HL-60/S4 (cell line): ENCODE data around the gene GPSM1.

Experiments
- in situ Hi-C: fragments of 300-500 bp; cut with MboI; formaldehyde crosslinking; loops from 2 replicates; pipeline ENCODE4 v1.14.3; 2022; ENCODE audit warnings: low sequenced_read_pairs

GPSM1 gene

GRCh38 chr9:136389396-136389795 is 62.1 kb downstream of the GPSM1 start:
- in situ Hi-C loops: no loop called here

GRCh38 chr9:136391737-136392537 is 64.6 kb downstream of the GPSM1 start:
- in situ Hi-C loops: no loop called here

- in situ Hi-C loops: no loop called here
Observed at GRCh38 chr9:136392538-136393449, 65.5 kb downstream of the GPSM1 start.

GRCh38 chr9:136393531-136393930 is 66.2 kb downstream of the GPSM1 start:
- in situ Hi-C loops: no loop called here

- in situ Hi-C loops: no loop called here
Observed at GRCh38 chr9:136394312-136395019, 67.1 kb downstream of the GPSM1 start.

GRCh38 chr9:136395020-136395340 is 67.6 kb downstream of the GPSM1 start:
- in situ Hi-C loops: no loop called here

- in situ Hi-C loops: no loop called here
Observed at GRCh38 chr9:136395345-136396218, 68.2 kb downstream of the GPSM1 start.

- in situ Hi-C loops: no loop called here
Observed at GRCh38 chr9:136396219-136396515, 68.8 kb downstream of the GPSM1 start.

GRCh38 chr9:136397643-136398042 is 70.3 kb downstream of the GPSM1 start:
- in situ Hi-C loops: no loop called here

GRCh38 chr9:136398286-136398685 is 70.9 kb downstream of the GPSM1 start:
- in situ Hi-C loops: no loop called here

- in situ Hi-C loops: no loop called here
Observed at GRCh38 chr9:136399176-136400037, 72.1 kb downstream of the GPSM1 start.

- in situ Hi-C loops: no loop called here
Observed at GRCh38 chr9:136400038-136400834, 72.9 kb downstream of the GPSM1 start, which contains the start of gene SNAPC4. Gene SNAPC4 (minus strand): TSS chr9:136400170. CDS start chr9:136398428, 1,742 bp downstream.

GRCh38 chr9:136401173-136401922 is 74.0 kb downstream of the GPSM1 start:
- in situ Hi-C loops: no loop called here

- in situ Hi-C loops: no loop called here
Observed at GRCh38 chr9:136402067-136402466, 74.7 kb downstream of the GPSM1 start.

- in situ Hi-C loops: no loop called here
Observed at GRCh38 chr9:136403538-136403914, 76.2 kb downstream of the GPSM1 start.

- in situ Hi-C loops: no loop called here
Observed at GRCh38 chr9:136403915-136404800, 76.8 kb downstream of the GPSM1 start.

- in situ Hi-C loops: loop anchor here (5.0 kb wide), 1 partner anchor 67 kb away; no protein-coding TSS in a partner anchor
Observed at GRCh38 chr9:136404801-136405136, 77.4 kb downstream of the GPSM1 start.
